Astrocyte of the spinal cord (primary cell): ENCODE data around the gene KLK14.

Source experiments
- DNase-seq: peaks from one replicate; pipeline ENCODE4 v3.0.0; 2011; ENCODE audit warnings: low read depth, low spot score
- H3K4me3 ChIP-seq: 2 replicates; pipeline ENCODE4 v1.5.1; 2011; ENCODE audit warnings: low read depth, mild to moderate bottlenecking, low read length, moderate library complexity
- CTCF ChIP-seq: IDR thresholded peaks from 2 replicates; pipeline ENCODE4 v1.5.1; 2012; ENCODE audit warnings: low read depth, mild to moderate bottlenecking, low read length, inconsistent platforms
- in situ Hi-C: cut with HindIII; loops from 2 replicates; pipeline ENCODE4 v1.10.0; 2017; ENCODE audit warnings: low sequenced_read_pairs

The KLK14 gene

GRCh38 chr19:51081476-51081875 lies 1.2 kb downstream of the KLK14 start:
- in situ Hi-C loops = no loop called here
- H3K4me3 ChIP-seq = no peak overlapping the region
- TF ChIP-seq CTCF = no peak
- no peak for DNase-seq

DNA sequence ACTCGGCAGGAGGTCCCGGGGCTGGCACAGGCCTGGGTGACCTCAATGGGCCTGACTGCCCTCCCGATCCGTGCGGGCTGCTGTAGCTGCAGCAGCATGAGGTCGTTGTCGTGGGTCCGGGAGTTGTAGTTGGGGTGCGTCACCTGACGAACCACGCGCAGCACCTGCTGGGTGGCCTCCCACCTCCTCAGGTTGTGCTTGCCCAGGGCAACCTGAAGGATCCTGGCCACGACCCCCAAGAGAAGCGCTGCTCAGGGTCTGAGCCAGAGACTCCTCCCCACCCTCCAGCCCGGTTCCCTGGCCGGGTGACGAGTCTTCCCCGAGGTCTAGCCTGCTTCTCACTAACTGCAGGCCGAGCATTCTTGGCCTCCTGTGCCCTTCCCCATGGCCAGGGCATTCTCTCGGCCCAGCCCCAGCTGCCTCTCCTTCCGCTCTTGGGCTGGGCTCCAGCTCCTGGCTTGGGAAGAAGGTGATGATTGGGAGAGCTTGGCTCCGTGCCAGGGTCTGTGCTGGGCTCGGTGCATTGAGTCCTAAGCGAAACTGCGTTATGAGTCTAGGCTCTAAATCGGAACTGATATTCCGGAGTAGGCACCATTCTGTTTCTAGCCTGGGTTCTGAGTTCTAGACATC lies 3.1 kb downstream of the KLK14 start:
- H3K4me3 ChIP-seq = no peak overlapping the region
- in situ Hi-C loops = no loop called here
- DNase-seq = no peak
- no peak for TF ChIP-seq CTCF

- no peak for TF ChIP-seq CTCF
- DNase-seq = no peak
- H3K4me3 ChIP-seq = no peak overlapping the region
- in situ Hi-C loops = no loop called here
Observed at GRCh38 chr19:51078731-51079130, 4.0 kb downstream of the KLK14 start.

- no peak for TF ChIP-seq CTCF
- no peak for DNase-seq
Observed at GRCh38 chr19:51078104-51078503, 4.6 kb downstream of the KLK14 start.

GRCh38 chr19:51076631-51077213 lies 6.0 kb downstream of the KLK14 start:
- no peak overlapping the region for H3K4me3 ChIP-seq
- TF ChIP-seq CTCF = no peak
- no peak for DNase-seq
- in situ Hi-C loops = no loop called here

More at GRCh38 chr19:51078104-51078503, 4.6 kb downstream of the KLK14 start:
- in situ Hi-C loops = no loop called here
- no peak overlapping the region for H3K4me3 ChIP-seq

DNA sequence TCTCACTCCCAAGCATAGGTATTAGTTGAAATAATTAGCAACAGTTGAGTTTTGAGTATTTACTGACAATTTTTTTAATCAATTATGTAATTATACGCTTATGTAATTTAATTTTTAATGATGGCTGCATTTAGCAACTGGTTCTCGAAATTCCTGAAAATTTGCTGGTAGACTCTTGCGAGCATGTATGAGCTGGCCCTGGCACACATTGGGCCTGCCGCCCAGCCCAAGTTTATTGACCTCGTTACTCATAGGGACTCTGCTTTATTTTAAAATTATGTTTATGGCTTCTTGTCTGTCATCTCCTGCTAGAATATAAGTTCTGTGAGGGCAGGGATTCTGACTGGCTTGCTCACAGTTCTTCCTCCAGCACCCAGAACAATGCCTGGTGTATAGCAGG lies 6.7 kb downstream of the KLK14 start:
- no peak for TF ChIP-seq CTCF
- no peak overlapping the region for H3K4me3 ChIP-seq
- in situ Hi-C loops = no loop called here
- DNase-seq = no peak
